DLD1 (cell line): Measurements from ENCODE around the gene EPB41.

Experiments used
- in situ Hi-C: cut with HindIII; loops from 2 replicates; pipeline ENCODE4 v1.10.0; 2017; ENCODE audit warnings: low sequenced_read_pairs

The EPB41 gene

DNA sequence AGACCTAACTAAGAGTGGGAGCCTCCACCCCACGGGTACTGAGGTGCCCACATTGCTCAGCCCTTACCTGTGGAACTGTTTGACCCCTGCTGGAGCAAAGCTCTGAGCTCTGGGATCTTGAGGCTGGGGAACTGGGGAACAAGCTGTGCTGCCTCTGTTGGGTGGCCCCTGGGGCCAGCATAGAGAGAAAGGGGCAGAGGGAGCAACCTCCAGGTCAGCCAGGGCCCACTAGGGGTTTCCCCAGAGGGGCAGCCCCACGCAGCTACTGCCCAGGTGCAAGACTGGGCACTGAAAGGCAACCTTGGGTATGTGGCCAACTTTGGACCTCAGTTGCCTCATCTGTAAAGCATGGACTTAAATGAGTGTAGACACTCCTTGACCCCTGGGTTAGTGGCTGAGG, 23.5 kb upstream of the EPB41 start:
- in situ Hi-C loops = no loop called here

DNA sequence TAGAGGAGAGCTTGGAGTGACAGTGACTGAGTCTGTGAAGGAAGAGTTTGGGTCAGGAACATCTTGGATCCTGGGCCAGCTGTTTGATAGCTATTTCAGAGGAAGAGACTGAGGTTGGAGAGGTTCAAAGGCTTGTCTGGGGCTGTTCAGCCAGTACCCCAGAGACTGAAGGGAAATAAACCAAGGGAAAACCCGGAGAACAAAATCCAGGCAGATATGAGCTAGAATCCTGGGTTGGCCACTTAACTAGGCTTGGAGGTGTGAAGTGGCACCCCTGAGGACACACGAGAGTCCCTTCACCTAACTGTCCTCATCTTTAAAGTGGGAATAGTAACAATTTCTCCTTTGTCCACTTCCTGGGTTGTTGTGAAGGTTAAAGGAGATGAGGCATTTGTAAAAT, 23.1 kb upstream of the EPB41 start:
- in situ Hi-C loops = no loop called here

DNA sequence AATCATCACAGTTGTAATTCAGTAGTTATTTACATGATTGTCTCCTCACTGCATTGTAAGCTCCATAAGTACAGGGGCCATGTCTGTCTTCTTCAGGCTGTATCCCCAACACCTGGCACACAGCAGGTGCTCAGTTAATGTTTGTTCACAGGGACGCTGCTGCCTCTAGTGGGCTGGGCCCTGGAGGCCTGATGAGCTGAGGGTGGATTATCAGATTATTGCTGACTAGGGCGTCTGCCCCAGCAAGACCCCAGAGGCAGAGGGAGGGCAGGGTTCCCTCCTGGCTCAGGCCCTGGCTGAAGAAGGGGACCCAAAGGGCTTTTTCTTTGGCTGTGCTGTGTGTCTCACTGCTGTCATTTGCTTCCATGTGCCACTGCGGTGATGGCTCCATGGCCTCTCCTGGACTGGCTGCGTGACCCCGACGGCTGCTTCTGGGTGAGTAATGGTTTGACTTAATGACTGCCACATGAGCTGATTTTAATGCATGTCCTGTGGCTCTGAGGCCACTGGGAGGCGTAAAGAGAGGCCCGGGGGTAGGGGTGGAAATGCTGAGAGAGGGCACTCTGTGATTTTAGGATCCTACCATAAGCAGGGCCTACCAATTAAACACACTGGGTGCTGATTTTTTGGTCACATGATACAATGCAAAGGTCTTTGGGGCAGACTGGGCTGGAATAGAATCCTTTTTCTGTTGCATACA, 20.8 kb upstream of the EPB41 start:
- in situ Hi-C loops = no loop called here

GRCh38 chr1:28894785-28895184, 19.6 kb upstream of the EPB41 start:
- in situ Hi-C loops = no loop called here

GRCh38 chr1:28895896-28896608, 18.3 kb upstream of the EPB41 start:
- in situ Hi-C loops = no loop called here

- in situ Hi-C loops = no loop called here
Observed at GRCh38 chr1:28896609-28896986, 17.8 kb upstream of the EPB41 start.

DNA sequence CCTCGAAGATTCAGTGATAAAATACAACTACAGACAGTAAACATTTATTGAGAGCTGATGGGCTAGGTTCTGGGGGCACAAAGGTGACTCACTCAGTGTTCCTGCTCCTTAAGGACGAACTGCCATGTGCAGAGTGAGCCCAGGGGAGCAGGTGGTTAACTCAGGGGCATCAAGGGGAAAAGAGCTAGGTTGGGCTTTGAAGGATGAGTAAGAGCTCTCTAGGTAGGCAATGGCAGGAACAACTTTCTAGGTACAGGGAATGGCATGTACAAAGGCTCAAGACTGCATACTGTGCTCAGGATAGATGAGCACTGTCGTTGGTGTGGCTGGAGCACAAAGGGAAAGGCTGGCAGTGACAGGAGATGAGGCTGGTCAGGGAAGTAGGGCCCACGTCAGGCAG, 16.6 kb upstream of the EPB41 start:
- in situ Hi-C loops = no loop called here

DNA sequence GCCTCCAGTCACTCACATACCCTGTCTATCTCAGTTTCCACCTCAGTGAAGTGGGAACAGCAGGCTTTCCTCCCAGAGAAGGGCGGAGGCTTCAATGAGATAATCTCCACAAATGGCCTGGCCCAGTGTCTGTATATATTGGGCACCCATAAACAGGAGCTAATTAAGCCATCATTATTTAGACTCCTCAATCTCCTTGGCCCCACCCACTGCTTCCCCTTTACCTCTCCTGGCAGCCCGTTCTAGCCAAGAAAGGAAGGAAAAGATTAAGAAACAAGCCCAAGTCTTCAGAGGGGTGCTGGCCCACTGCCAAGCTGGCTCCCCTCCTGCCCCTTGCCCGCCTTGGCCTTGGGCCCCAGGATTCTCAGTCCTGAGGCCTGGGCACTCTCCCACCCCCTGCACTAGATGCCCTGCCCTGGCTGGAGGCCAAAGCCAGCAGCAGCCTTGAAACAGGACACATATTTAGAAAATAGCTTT, 15.9 kb upstream of the EPB41 start:
- in situ Hi-C loops = no loop called here

DNA sequence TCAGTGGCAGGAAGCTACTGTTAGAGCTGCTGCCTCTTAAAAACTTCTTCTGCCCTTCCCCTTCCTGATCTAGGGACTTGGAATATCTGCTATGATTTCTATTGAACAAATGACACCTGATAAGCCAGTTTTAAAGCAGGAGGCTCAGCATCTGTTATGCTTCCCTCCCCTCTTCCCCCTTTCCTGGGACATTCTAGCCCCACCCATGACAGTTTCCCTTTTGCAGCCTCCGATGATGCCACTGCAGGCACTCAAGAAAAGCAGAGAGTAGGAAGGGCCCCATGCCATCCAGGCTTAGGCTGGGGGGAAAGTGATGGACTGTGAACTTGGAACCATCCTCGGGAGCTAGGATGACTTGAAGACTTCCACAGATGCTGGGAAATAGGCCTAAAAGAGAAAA, 15.1 kb upstream of the EPB41 start:
- in situ Hi-C loops = no loop called here

GRCh38 chr1:28900562-28900961, 13.8 kb upstream of the EPB41 start:
- in situ Hi-C loops = no loop called here

- in situ Hi-C loops = no loop called here
Observed at GRCh38 chr1:28902738-28903137, 11.6 kb upstream of the EPB41 start.

DNA sequence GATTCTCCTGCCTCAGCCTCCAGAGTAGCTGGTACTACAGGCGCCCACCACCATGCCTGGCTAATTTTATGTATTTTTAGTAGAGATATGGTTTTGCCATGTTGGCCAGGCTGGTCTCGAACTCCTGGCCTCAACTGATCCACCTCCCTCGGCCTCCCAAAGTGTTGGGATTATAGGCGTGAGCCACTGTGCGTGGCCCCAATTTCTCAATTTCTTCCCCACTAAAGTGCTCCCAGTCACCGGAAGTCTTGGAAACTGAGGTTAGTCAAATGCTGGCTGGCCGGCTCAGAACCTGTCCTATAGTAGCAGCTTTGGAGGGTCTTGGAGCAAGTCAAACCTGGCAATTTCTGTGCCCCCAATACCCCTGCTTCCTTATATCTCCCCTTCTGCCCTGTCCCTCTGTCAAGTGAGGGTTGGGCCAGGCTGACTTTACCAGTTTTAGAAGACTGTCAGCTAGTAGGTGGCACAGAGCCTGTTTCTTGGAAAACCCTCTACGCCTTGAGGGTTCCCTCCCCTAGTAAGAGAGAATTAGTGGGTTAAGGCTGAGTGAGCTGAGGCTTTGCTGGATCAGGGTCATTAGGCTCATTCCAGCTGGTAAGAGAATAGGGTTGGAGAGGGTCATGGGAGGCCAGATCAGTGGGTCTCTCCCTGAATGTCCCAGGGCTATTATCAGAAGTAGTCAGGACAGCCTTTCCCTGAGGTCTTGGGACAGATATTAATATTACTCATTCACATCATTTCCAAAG, 8.3 kb upstream of the EPB41 start:
- in situ Hi-C loops = no loop called here

DNA sequence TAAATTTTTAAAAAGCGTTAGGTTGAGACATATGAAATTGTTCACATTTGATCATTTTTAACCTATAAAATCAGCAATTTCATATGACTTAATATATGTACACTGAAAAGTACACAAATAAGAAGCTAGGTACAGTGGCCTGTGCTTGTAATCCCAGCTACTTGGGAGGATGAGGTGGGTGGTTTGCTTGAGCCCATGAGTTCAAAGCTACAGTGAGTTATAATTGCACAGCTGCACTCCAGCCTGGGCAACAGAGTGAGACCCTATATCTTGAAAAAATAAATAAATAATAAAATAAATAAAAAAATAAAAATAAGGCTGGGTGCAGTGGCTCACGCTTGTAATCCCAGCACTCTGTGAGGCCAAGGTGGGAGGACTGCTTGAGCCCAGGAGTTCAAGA, 5.2 kb upstream of the EPB41 start:
- in situ Hi-C loops = no loop called here

GRCh38 chr1:28910379-28911115, 3.8 kb upstream of the EPB41 start:
- in situ Hi-C loops = no loop called here

- in situ Hi-C loops = no loop called here
Observed at GRCh38 chr1:28913786-28914227, 562 bp upstream of the EPB41 start.

GRCh38 chr1:28915031-28915895, 894 bp downstream of the EPB41 start:
- in situ Hi-C loops = no loop called here

- in situ Hi-C loops = no loop called here
Observed at GRCh38 chr1:28917757-28918118, 3.4 kb downstream of the EPB41 start.

DNA sequence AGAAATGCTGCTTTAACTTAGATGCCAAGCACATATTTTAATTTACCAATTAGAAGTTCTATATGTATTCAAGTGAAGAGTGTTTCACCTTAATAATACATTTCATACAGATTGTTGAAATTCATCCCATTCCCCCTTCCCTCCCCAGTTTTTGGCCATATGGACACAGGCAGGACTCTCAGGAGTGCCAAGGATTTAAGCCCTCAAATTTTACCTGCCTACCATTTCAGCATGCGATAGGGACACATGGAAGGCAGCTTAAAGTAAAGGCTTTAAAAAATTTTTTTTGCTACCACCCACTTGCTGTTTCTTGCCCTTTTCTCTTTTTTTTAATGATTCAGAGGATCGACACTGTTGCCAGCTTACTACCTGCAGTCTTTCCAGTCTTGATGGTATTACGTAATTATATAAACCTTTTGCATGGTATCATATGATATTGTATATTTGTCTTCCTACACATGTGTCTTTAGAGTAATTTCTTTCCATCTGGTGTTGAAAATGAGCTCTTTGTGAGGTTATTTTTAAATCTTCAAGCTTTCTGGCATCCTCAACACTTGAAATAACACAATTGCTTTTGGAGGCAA, 7.0 kb downstream of the EPB41 start:
- in situ Hi-C loops = no loop called here

GRCh38 chr1:28925350-28925891, 11.1 kb downstream of the EPB41 start:
- in situ Hi-C loops = no loop called here
